ENCODE measurements around the gene IQCH.
A peak's percentile ranks its signal among the peaks of the same experiment; 100 is the strongest.
"Not testable (repeated sequence)": the region's sequence is repeated elsewhere in the genome, so short reads cannot be mapped to it uniquely, and the experiment has no call there.

IQCH gene

GRCh38 chr15:67433495-67434099 lies 179.0 kb downstream of the IQCH start:
- DNase-seq (ENCODE audit: low read depth in 4 of 4, low spot score in 1 of 4) = peak in 2 of 4 experiments; percentile 2 to 4

- DNase-seq (ENCODE audit: low read depth in 4 of 4, low spot score in 1 of 4) = not testable (repeated sequence)
Measured at GRCh38 chr15:67436351-67437250, 182.0 kb downstream of the IQCH start.

GRCh38 chr15:67444100-67444499 lies 189.5 kb downstream of the IQCH start:
- no peak for DNase-seq (ENCODE audit: low read depth in 4 of 4, low spot score in 1 of 4)

GRCh38 chr15:67446449-67446848 lies 191.9 kb downstream of the IQCH start:
- no peak for DNase-seq (ENCODE audit: low read depth in 4 of 4, low spot score in 1 of 4)

GRCh38 chr15:67448372-67448771 lies 193.8 kb downstream of the IQCH start:
- DNase-seq (ENCODE audit: low read depth in 4 of 4, low spot score in 1 of 4) = not testable (repeated sequence)

GRCh38 chr15:67453703-67454102 lies 199.1 kb downstream of the IQCH start:
- DNase-seq (ENCODE audit: low read depth in 4 of 4, low spot score in 1 of 4) = not testable (repeated sequence)

GRCh38 chr15:67456677-67457529 lies 202.3 kb downstream of the IQCH start:
- DNase-seq (ENCODE audit: low read depth in 4 of 4, low spot score in 1 of 4) = peak; percentile 73 to 85 (median 78)

- DNase-seq (ENCODE audit: low read depth in 4 of 4, low spot score in 1 of 4) = no peak
Measured at GRCh38 chr15:67458331-67459029, 203.9 kb downstream of the IQCH start.

- DNase-seq (ENCODE audit: low read depth in 4 of 4, low spot score in 1 of 4) = no peak
Measured at GRCh38 chr15:67460521-67460920, 205.9 kb downstream of the IQCH start.

GRCh38 chr15:67461735-67462134 lies 207.1 kb downstream of the IQCH start:
- DNase-seq (ENCODE audit: low read depth in 4 of 4, low spot score in 1 of 4) = no peak

- DNase-seq (ENCODE audit: low read depth in 4 of 4, low spot score in 1 of 4) = no peak
Measured at GRCh38 chr15:67462875-67463274, 208.3 kb downstream of the IQCH start.

- DNase-seq (ENCODE audit: low read depth in 4 of 4, low spot score in 1 of 4) = no peak
Measured at GRCh38 chr15:67463488-67463887, 208.9 kb downstream of the IQCH start.

GRCh38 chr15:67465196-67465952 lies 210.8 kb downstream of the IQCH start:
- DNase-seq (ENCODE audit: low read depth in 4 of 4, low spot score in 1 of 4) = no peak

- DNase-seq (ENCODE audit: low read depth in 4 of 4, low spot score in 1 of 4) = no peak
Measured at GRCh38 chr15:67468416-67468815, 213.8 kb downstream of the IQCH start.

GRCh38 chr15:67469680-67470079 lies 215.1 kb downstream of the IQCH start:
- no peak for DNase-seq (ENCODE audit: low read depth in 4 of 4, low spot score in 1 of 4)

GRCh38 chr15:67472957-67473356 lies 218.4 kb downstream of the IQCH start:
- no peak for DNase-seq (ENCODE audit: low read depth in 4 of 4, low spot score in 1 of 4)

GRCh38 chr15:67474405-67475110 lies 220.0 kb downstream of the IQCH start:
- no peak for DNase-seq (ENCODE audit: low read depth in 4 of 4, low spot score in 1 of 4)

- no peak for DNase-seq (ENCODE audit: low read depth in 4 of 4, low spot score in 1 of 4)
Measured at GRCh38 chr15:67479781-67480505, 225.4 kb downstream of the IQCH start.

- DNase-seq (ENCODE audit: low read depth in 4 of 4, low spot score in 1 of 4) = no peak
Measured at GRCh38 chr15:67480741-67481140, 226.2 kb downstream of the IQCH start.
